Measurements from ENCODE around the gene FAM186B. TPM values are rescaled to one million over a fixed set of nuclear protein-coding genes. Genes with fewer than 3 reads are reported as not detected.
"Not testable (repeated sequence)": the region's sequence is repeated elsewhere in the genome, so short reads cannot be mapped to it uniquely, and the experiment has no call there.

Gene FAM186B
- total RNA-seq = 0.84 TPM

- not testable (repeated sequence) for H3K4me3 ChIP-seq (ENCODE audit: low read length); H3K4me1 ChIP-seq (ENCODE audit: insufficient read depth, low read length); H3K9me3 ChIP-seq (ENCODE audit: low read depth, low read length); H3K27me3 ChIP-seq (ENCODE audit: insufficient read depth, low read length)
Measured at GRCh38 chr12:49605539-49605938, at the start of gene FAM186B. TSS of gene FAM186B (minus strand) at chr12:49605639. CDS start at chr12:49605477, 162 bp downstream.

GRCh38 chr12:49654715-49655114, 49.3 kb upstream of the FAM186B start:
- H3K27me3 ChIP-seq (ENCODE audit: insufficient read depth, low read length) = no peaks in the 10 kb centered on the region
- no peaks in the 10 kb centered on the region for H3K9me3 ChIP-seq (ENCODE audit: low read depth, low read length)
- H3K4me1 ChIP-seq (ENCODE audit: insufficient read depth, low read length) = no peaks in the 10 kb centered on the region
- no peak overlapping the region for H3K4me3 ChIP-seq (ENCODE audit: low read length)

- Histone ChIP-seq H3K4me1 (ENCODE audit: insufficient read depth, low read length) (no peaks in the 10 kb centered on the region), H3K9me3 (ENCODE audit: low read depth, low read length) (no peaks in the 10 kb centered on the region), H3K4me3 (ENCODE audit: low read length) (no peak overlapping the region), H3K27me3 (ENCODE audit: insufficient read depth, low read length) (no peaks in the 10 kb centered on the region)
Measured at GRCh38 chr12:49652921-49653520, 47.6 kb upstream of the FAM186B start.

- no peak overlapping the region for H3K4me3 ChIP-seq (ENCODE audit: low read length)
- H3K4me1 ChIP-seq (ENCODE audit: insufficient read depth, low read length) = no peaks in the 10 kb centered on the region
- no peaks in the 10 kb centered on the region for H3K9me3 ChIP-seq (ENCODE audit: low read depth, low read length)
- H3K27me3 ChIP-seq (ENCODE audit: insufficient read depth, low read length) = no peaks in the 10 kb centered on the region
Measured at GRCh38 chr12:49651855-49652254, 46.4 kb upstream of the FAM186B start.

GRCh38 chr12:49649892-49650291, 44.5 kb upstream of the FAM186B start:
- Histone ChIP-seq H3K4me3 (ENCODE audit: low read length) (no peak overlapping the region), H3K27me3 (ENCODE audit: insufficient read depth, low read length) (no peaks in the 10 kb centered on the region), H3K4me1 (ENCODE audit: insufficient read depth, low read length) (peaks cover 6% of the 10 kb centered on the region), H3K9me3 (ENCODE audit: low read depth, low read length) (no peaks in the 10 kb centered on the region)

GRCh38 chr12:49649445-49649844, 44.0 kb upstream of the FAM186B start:
- H3K4me3 ChIP-seq (ENCODE audit: low read length) = no peak overlapping the region
- peaks cover 11% of the 10 kb centered on the region for H3K4me1 ChIP-seq (ENCODE audit: insufficient read depth, low read length)
- H3K27me3 ChIP-seq (ENCODE audit: insufficient read depth, low read length) = no peaks in the 10 kb centered on the region
- H3K9me3 ChIP-seq (ENCODE audit: low read depth, low read length) = no peaks in the 10 kb centered on the region

GRCh38 chr12:49648712-49649003, 43.2 kb upstream of the FAM186B start:
- no peak overlapping the region for H3K4me3 ChIP-seq (ENCODE audit: low read length)

GRCh38 chr12:49647827-49648711, 42.6 kb upstream of the FAM186B start:
- Histone ChIP-seq H3K27me3 (ENCODE audit: insufficient read depth, low read length) (no peaks in the 10 kb centered on the region), H3K4me3 (ENCODE audit: low read length) (no peak overlapping the region), H3K9me3 (ENCODE audit: low read depth, low read length) (no peaks in the 10 kb centered on the region), H3K4me1 (ENCODE audit: insufficient read depth, low read length) (peaks cover 14% of the 10 kb centered on the region)

More at GRCh38 chr12:49648712-49649003, 43.2 kb upstream of the FAM186B start:
- H3K9me3 ChIP-seq (ENCODE audit: low read depth, low read length) = no peaks in the 10 kb centered on the region
- H3K27me3 ChIP-seq (ENCODE audit: insufficient read depth, low read length) = no peaks in the 10 kb centered on the region
- H3K4me1 ChIP-seq (ENCODE audit: insufficient read depth, low read length) = peaks cover 14% of the 10 kb centered on the region

GRCh38 chr12:49646871-49647654, 41.6 kb upstream of the FAM186B start:
- peaks cover 14% of the 10 kb centered on the region for H3K4me1 ChIP-seq (ENCODE audit: insufficient read depth, low read length)
- H3K4me3 ChIP-seq (ENCODE audit: low read length) = no peak overlapping the region
- no peaks in the 10 kb centered on the region for H3K27me3 ChIP-seq (ENCODE audit: insufficient read depth, low read length)
- no peaks in the 10 kb centered on the region for H3K9me3 ChIP-seq (ENCODE audit: low read depth, low read length)

GRCh38 chr12:49646331-49646830, 40.9 kb upstream of the FAM186B start:
- Histone ChIP-seq H3K9me3 (ENCODE audit: low read depth, low read length) (no peaks in the 10 kb centered on the region), H3K4me3 (ENCODE audit: low read length) (no peak overlapping the region), H3K4me1 (ENCODE audit: insufficient read depth, low read length) (peaks cover 14% of the 10 kb centered on the region), H3K27me3 (ENCODE audit: insufficient read depth, low read length) (no peaks in the 10 kb centered on the region)

- Histone ChIP-seq H3K27me3 (ENCODE audit: insufficient read depth, low read length) (no peaks in the 10 kb centered on the region), H3K9me3 (ENCODE audit: low read depth, low read length) (no peaks in the 10 kb centered on the region), H3K4me3 (ENCODE audit: low read length) (no peak overlapping the region), H3K4me1 (ENCODE audit: insufficient read depth, low read length) (peaks cover 14% of the 10 kb centered on the region)
Measured at GRCh38 chr12:49645146-49646039, 40.0 kb upstream of the FAM186B start.

- Histone ChIP-seq H3K4me1 (ENCODE audit: insufficient read depth, low read length) (peaks cover 14% of the 10 kb centered on the region), H3K27me3 (ENCODE audit: insufficient read depth, low read length) (no peaks in the 10 kb centered on the region), H3K9me3 (ENCODE audit: low read depth, low read length) (no peaks in the 10 kb centered on the region), H3K4me3 (ENCODE audit: low read length) (no peak overlapping the region)
Measured at GRCh38 chr12:49644620-49644994, 39.2 kb upstream of the FAM186B start.

- Histone ChIP-seq H3K9me3 (ENCODE audit: low read depth, low read length) (no peaks in the 10 kb centered on the region), H3K4me1 (ENCODE audit: insufficient read depth, low read length) (peaks cover 14% of the 10 kb centered on the region), H3K4me3 (ENCODE audit: low read length) (no peak overlapping the region), H3K27me3 (ENCODE audit: insufficient read depth, low read length) (no peaks in the 10 kb centered on the region)
Measured at GRCh38 chr12:49643961-49644619, 38.7 kb upstream of the FAM186B start.

- Histone ChIP-seq H3K4me3 (ENCODE audit: low read length) (no peak overlapping the region), H3K4me1 (ENCODE audit: insufficient read depth, low read length) (peaks cover 14% of the 10 kb centered on the region), H3K9me3 (ENCODE audit: low read depth, low read length) (no peaks in the 10 kb centered on the region), H3K27me3 (ENCODE audit: insufficient read depth, low read length) (no peaks in the 10 kb centered on the region)
Measured at GRCh38 chr12:49643135-49643534, 37.7 kb upstream of the FAM186B start.

All from mononuclear cell (primary cell).